Measurements from ENCODE around the gene KRTAP4-16. TPM values are rescaled to one million over a fixed set of nuclear protein-coding genes. Genes with fewer than 3 reads are reported as not detected.
"Not testable (repeated sequence)": the region's sequence is repeated elsewhere in the genome, so short reads cannot be mapped to it uniquely, and the experiment has no call there.

Gene KRTAP4-16
- total RNA-seq, 1 donor, result not detected

GRCh38 chr17:41126412-41126811 lies 24.4 kb upstream of the KRTAP4-16 start:
- TF ChIP-seq CTCF (IDR thresholded peaks at IDR 0.05; ENCODE audit: insufficient read depth, low read length), result no peak
- DNase-seq (ENCODE audit: low read depth), result no peak
- H3K4me3 ChIP-seq (ENCODE audit: low read depth, low read length), result no peak overlapping the region

GRCh38 chr17:41125064-41125463 lies 23.1 kb upstream of the KRTAP4-16 start:
- TF ChIP-seq CTCF (IDR thresholded peaks at IDR 0.05; ENCODE audit: insufficient read depth, low read length), result no peak
- no peak overlapping the region for H3K4me3 ChIP-seq (ENCODE audit: low read depth, low read length)
- DNase-seq (ENCODE audit: low read depth), result no peak

- not testable (repeated sequence) for H3K4me3 ChIP-seq (ENCODE audit: low read depth, low read length); DNase-seq (ENCODE audit: low read depth)
These were observed 22.0 kb upstream of the KRTAP4-16 start, which contains the start of gene KRTAP4-12 for GRCh38 chr17:41123991-41124371. Gene KRTAP4-12, minus strand, starts transcription at chr17:41124182. Its CDS starts 60 bp downstream, at chr17:41124122.

GRCh38 chr17:41123292-41123990 lies 21.4 kb upstream of the KRTAP4-16 start:
- DNase-seq (ENCODE audit: low read depth); H3K4me3 ChIP-seq (ENCODE audit: low read depth, low read length): not testable (repeated sequence)

GRCh38 chr17:41121742-41122141 lies 19.7 kb upstream of the KRTAP4-16 start:
- no peak for TF ChIP-seq CTCF (IDR thresholded peaks at IDR 0.05; ENCODE audit: insufficient read depth, low read length)
- H3K4me3 ChIP-seq (ENCODE audit: low read depth, low read length), result no peak overlapping the region

GRCh38 chr17:41119696-41120690 lies 18.0 kb upstream of the KRTAP4-16 start:
- not testable (repeated sequence) for H3K4me3 ChIP-seq (ENCODE audit: low read depth, low read length); DNase-seq (ENCODE audit: low read depth)

More at GRCh38 chr17:41121742-41122141, 19.7 kb upstream of the KRTAP4-16 start:
- DNase-seq (ENCODE audit: low read depth), result no peak

GRCh38 chr17:41118721-41119120 lies 16.7 kb upstream of the KRTAP4-16 start:
- no peak for TF ChIP-seq CTCF (IDR thresholded peaks at IDR 0.05; ENCODE audit: insufficient read depth, low read length)
- no peak overlapping the region for H3K4me3 ChIP-seq (ENCODE audit: low read depth, low read length)
- DNase-seq (ENCODE audit: low read depth), result no peak

- not testable (repeated sequence) for DNase-seq (ENCODE audit: low read depth)
These were observed 15.9 kb upstream of the KRTAP4-16 start, which contains the start of gene KRTAP4-11 for GRCh38 chr17:41117846-41118386. Gene KRTAP4-11, minus strand, starts transcription at chr17:41118373. Its CDS starts 58 bp downstream, at chr17:41118315.

More at GRCh38 chr17:41117846-41118386, 15.9 kb upstream of the KRTAP4-16 start, which contains the start of gene KRTAP4-11:
- H3K4me3 ChIP-seq (ENCODE audit: low read depth, low read length), result not testable (repeated sequence)

Measured in fibroblast of the aortic adventitia (primary cell).